Rectal smooth muscle tissue (tissue), 1 donor: ENCODE results near the gene PRKRA.
"Not testable (repeated sequence)": the region's sequence is repeated elsewhere in the genome, so short reads cannot be mapped to it uniquely, and the experiment has no call there.

ENCODE experiments used
- H3K27ac ChIP-seq: one replicate; pipeline ENCODE4 v1.7.0; 2013; ENCODE audit warnings: low read depth, low read length, inconsistent platforms
- H3K27me3 ChIP-seq: one replicate; pipeline ENCODE4 v1.7.0; 2013; ENCODE audit warnings: low read length; ENCODE audit not compliant: control insufficient read depth, insufficient read depth
- H3K36me3 ChIP-seq: one replicate; pipeline ENCODE4 v1.7.0; 2013; ENCODE audit warnings: low read length; ENCODE audit not compliant: control insufficient read depth, insufficient read depth
- H3K4me1 ChIP-seq: one replicate; pipeline ENCODE4 v1.7.0; 2013; ENCODE audit warnings: low read length; ENCODE audit not compliant: control insufficient read depth, insufficient read depth
- H3K4me3 ChIP-seq: one replicate; pipeline ENCODE4 v1.7.0; 2013; ENCODE audit warnings: low read length
- H3K9ac ChIP-seq: one replicate; pipeline ENCODE4 v1.7.0; 2013; ENCODE audit warnings: low read length

PRKRA gene

GRCh38 chr2:178478439-178479274 is 27.7 kb upstream of the PRKRA start, which contains the start of gene FKBP7:
TSS of gene FKBP7 (minus strand) at chr2:178478600. CDS start at chr2:178478499, 101 bp downstream.
- H3K4me3 ChIP-seq, result peak within 1 kb of the TSS; percentile 83
- peak within 1 kb of the TSS; percentile 90 for H3K27ac ChIP-seq
- H3K9ac ChIP-seq, result peak within 1 kb of the TSS; percentile 60
- H3K27me3 ChIP-seq, result no peaks in the 10 kb centered on the region
- peaks cover 17% of the 10 kb centered on the region for H3K4me1 ChIP-seq
- no peaks in the 10 kb centered on the region for H3K36me3 ChIP-seq

GRCh38 chr2:178478130-178478438 is 27.1 kb upstream of the PRKRA start:
- H3K27me3 ChIP-seq, result no peaks in the 10 kb centered on the region
- peak overlapping the region; percentile 90 for H3K27ac ChIP-seq
- H3K4me3 ChIP-seq, result peak overlapping the region; percentile 83
- H3K36me3 ChIP-seq, result no peaks in the 10 kb centered on the region
- H3K4me1 ChIP-seq, result peaks cover 17% of the 10 kb centered on the region
- H3K9ac ChIP-seq, result peak overlapping the region; percentile 50

GRCh38 chr2:178477443-178478129 is 26.6 kb upstream of the PRKRA start:
- no peaks in the 10 kb centered on the region for H3K36me3 ChIP-seq
- H3K4me3 ChIP-seq, result peak overlapping the region; percentile 83
- no peaks in the 10 kb centered on the region for H3K27me3 ChIP-seq
- H3K9ac ChIP-seq, result no peak overlapping the region
- H3K27ac ChIP-seq, result no peak overlapping the region
- peaks cover 16% of the 10 kb centered on the region for H3K4me1 ChIP-seq

- Histone ChIP-seq H3K27me3 (no peaks in the 10 kb centered on the region), H3K4me1 (peaks cover 6% of the 10 kb centered on the region), H3K27ac (no peak overlapping the region), H3K4me3 (no peak overlapping the region), H3K36me3 (no peaks in the 10 kb centered on the region), H3K9ac (no peak overlapping the region)
These were observed 25.5 kb upstream of the PRKRA start for GRCh38 chr2:178476477-178476876.

- no peaks in the 10 kb centered on the region for H3K36me3 ChIP-seq
- H3K4me3 ChIP-seq, result no peak overlapping the region
- H3K27me3 ChIP-seq, result no peaks in the 10 kb centered on the region
- no peak overlapping the region for H3K27ac ChIP-seq
- no peak overlapping the region for H3K9ac ChIP-seq
- H3K4me1 ChIP-seq, result peaks cover 1% of the 10 kb centered on the region
These were observed 23.6 kb upstream of the PRKRA start for GRCh38 chr2:178474560-178474959.

GRCh38 chr2:178473931-178474330 is 23.0 kb upstream of the PRKRA start:
- H3K4me1 ChIP-seq, result no peaks in the 10 kb centered on the region
- no peak overlapping the region for H3K4me3 ChIP-seq
- no peaks in the 10 kb centered on the region for H3K27me3 ChIP-seq
- H3K36me3 ChIP-seq, result no peaks in the 10 kb centered on the region
- no peak overlapping the region for H3K9ac ChIP-seq
- no peak overlapping the region for H3K27ac ChIP-seq

- H3K9ac ChIP-seq, result no peak overlapping the region
- H3K4me3 ChIP-seq, result no peak overlapping the region
- H3K27me3 ChIP-seq, result no peaks in the 10 kb centered on the region
These were observed 22.4 kb upstream of the PRKRA start for GRCh38 chr2:178473373-178473772.

GRCh38 chr2:178471313-178471712 is 20.3 kb upstream of the PRKRA start:
- H3K27me3 ChIP-seq, result not testable (repeated sequence)

More at GRCh38 chr2:178473373-178473772, 22.4 kb upstream of the PRKRA start:
- Histone ChIP-seq H3K4me1 (no peaks in the 10 kb centered on the region), H3K36me3 (no peaks in the 10 kb centered on the region), H3K27ac (no peak overlapping the region)

GRCh38 chr2:178469219-178469849 is 18.4 kb upstream of the PRKRA start:
- H3K27me3 ChIP-seq, result no peaks in the 10 kb centered on the region
- no peaks in the 10 kb centered on the region for H3K36me3 ChIP-seq
- H3K27ac ChIP-seq, result no peak overlapping the region
- H3K4me3 ChIP-seq, result no peak overlapping the region
- no peaks in the 10 kb centered on the region for H3K4me1 ChIP-seq
- no peak overlapping the region for H3K9ac ChIP-seq

More at GRCh38 chr2:178471313-178471712, 20.3 kb upstream of the PRKRA start:
- H3K27ac ChIP-seq, H3K4me1 ChIP-seq, H3K4me3 ChIP-seq, H3K36me3 ChIP-seq, H3K9ac ChIP-seq: not testable (repeated sequence)

- no peaks in the 10 kb centered on the region for H3K36me3 ChIP-seq
- no peaks in the 10 kb centered on the region for H3K4me1 ChIP-seq
- H3K4me3 ChIP-seq, result no peak overlapping the region
- no peak overlapping the region for H3K9ac ChIP-seq
- no peak overlapping the region for H3K27ac ChIP-seq
- no peaks in the 10 kb centered on the region for H3K27me3 ChIP-seq
These were observed 6.5 kb upstream of the PRKRA start for GRCh38 chr2:178457390-178457886.

- Histone ChIP-seq H3K36me3 (no peaks in the 10 kb centered on the region), H3K27me3 (no peaks in the 10 kb centered on the region), H3K27ac (no peak overlapping the region), H3K4me1 (no peaks in the 10 kb centered on the region), H3K4me3 (no peak overlapping the region), H3K9ac (no peak overlapping the region)
These were observed 5.0 kb upstream of the PRKRA start for GRCh38 chr2:178455947-178456346.

GRCh38 chr2:178452870-178453269 is 1.9 kb upstream of the PRKRA start:
- Histone ChIP-seq H3K9ac (no peak overlapping the region), H3K36me3 (peaks cover 3% of the 10 kb centered on the region), H3K27ac (no peak overlapping the region), H3K4me3 (no peak overlapping the region), H3K4me1 (peaks cover 12% of the 10 kb centered on the region), H3K27me3 (no peaks in the 10 kb centered on the region)
